Putamen (tissue), 1 donor: ENCODE results near the gene HUS1B.
"Not testable (repeated sequence)": the region's sequence is repeated elsewhere in the genome, so short reads cannot be mapped to it uniquely, and the experiment has no call there.

Experiments used
- DNase-seq: peaks from one replicate; pipeline ENCODE4 v3.0.0-alpha.2; 2016; ENCODE audit warnings: low spot score

HUS1B gene

GRCh38 chr6:656460-657252, at the start of gene HUS1B:
HUS1B (minus strand) TSS chr6:657100; CDS start chr6:656944, 156 bp downstream.
- no peak for DNase-seq

- no peak for DNase-seq
These were observed 49.2 kb upstream of the HUS1B start for GRCh38 chr6:706146-706545.

GRCh38 chr6:705047-705446, 48.1 kb upstream of the HUS1B start:
- no peak for DNase-seq

- no peak for DNase-seq
These were observed 47.1 kb upstream of the HUS1B start for GRCh38 chr6:704046-704445.

- DNase-seq, result no peak
These were observed 46.7 kb upstream of the HUS1B start for GRCh38 chr6:703552-703951.

- DNase-seq, result no peak
These were observed 45.0 kb upstream of the HUS1B start for GRCh38 chr6:701700-702479.

- no peak for DNase-seq
These were observed 44.3 kb upstream of the HUS1B start for GRCh38 chr6:701215-701614.

GRCh38 chr6:700490-700889, 43.6 kb upstream of the HUS1B start:
- DNase-seq, result no peak

- DNase-seq, result no peak
These were observed 42.4 kb upstream of the HUS1B start for GRCh38 chr6:699319-699718.

- not testable (repeated sequence) for DNase-seq
These were observed 37.7 kb upstream of the HUS1B start for GRCh38 chr6:694431-695126.

GRCh38 chr6:693723-694009, 36.8 kb upstream of the HUS1B start:
- no peak for DNase-seq

- DNase-seq, result peak; percentile 85
These were observed 36.2 kb upstream of the HUS1B start, which contains the start of gene EXOC2 for GRCh38 chr6:692858-693722. EXOC2 (minus strand) TSS chr6:693139; CDS start chr6:637818, 55,321 bp downstream.

- peak; percentile 56 for DNase-seq
These were observed 35.5 kb upstream of the HUS1B start for GRCh38 chr6:692356-692851.

GRCh38 chr6:689223-689622, 32.3 kb upstream of the HUS1B start:
- no peak for DNase-seq

- DNase-seq, result no peak
These were observed 29.6 kb upstream of the HUS1B start for GRCh38 chr6:686497-686896.

GRCh38 chr6:684831-685636, 28.1 kb upstream of the HUS1B start:
- no peak for DNase-seq

GRCh38 chr6:683742-684440, 27.0 kb upstream of the HUS1B start:
- DNase-seq, result no peak

- DNase-seq, result no peak
These were observed 23.9 kb upstream of the HUS1B start for GRCh38 chr6:680666-681340.

GRCh38 chr6:680251-680650, 23.4 kb upstream of the HUS1B start:
- no peak for DNase-seq

GRCh38 chr6:679282-679681, 22.4 kb upstream of the HUS1B start:
- DNase-seq, result no peak
